ENCODE results near the gene PANK2.

PANK2 gene

GRCh38 chr20:3910853-3911252 is 21.7 kb downstream of the PANK2 start:
- no peak overlapping the region for H3K4me3 ChIP-seq (ENCODE audit: low read depth, low read length)
- DNase-seq (ENCODE audit: low read depth) = no peak
- no peak for TF ChIP-seq CTCF (IDR thresholded peaks at IDR 0.05; ENCODE audit: control insufficient read depth, extremely low read depth, insufficient read depth)

GRCh38 chr20:3911956-3912355 is 22.8 kb downstream of the PANK2 start:
- no peak overlapping the region for H3K4me3 ChIP-seq (ENCODE audit: low read depth, low read length)
- DNase-seq (ENCODE audit: low read depth) = no peak
- no peak for TF ChIP-seq CTCF (IDR thresholded peaks at IDR 0.05; ENCODE audit: control insufficient read depth, extremely low read depth, insufficient read depth)

- no peak overlapping the region for H3K4me3 ChIP-seq (ENCODE audit: low read depth, low read length)
- no peak for DNase-seq (ENCODE audit: low read depth)
- no peak for TF ChIP-seq CTCF (IDR thresholded peaks at IDR 0.05; ENCODE audit: control insufficient read depth, extremely low read depth, insufficient read depth)
Measured at GRCh38 chr20:3914446-3914845, 25.3 kb downstream of the PANK2 start.

GRCh38 chr20:3915691-3916090 is 26.5 kb downstream of the PANK2 start:
- TF ChIP-seq CTCF (IDR thresholded peaks at IDR 0.05; ENCODE audit: control insufficient read depth, extremely low read depth, insufficient read depth) = no peak
- no peak overlapping the region for H3K4me3 ChIP-seq (ENCODE audit: low read depth, low read length)
- no peak for DNase-seq (ENCODE audit: low read depth)

GRCh38 chr20:3916364-3916763 is 27.2 kb downstream of the PANK2 start:
- no peak for DNase-seq (ENCODE audit: low read depth)
- no peak overlapping the region for H3K4me3 ChIP-seq (ENCODE audit: low read depth, low read length)
- TF ChIP-seq CTCF (IDR thresholded peaks at IDR 0.05; ENCODE audit: control insufficient read depth, extremely low read depth, insufficient read depth) = no peak

- no peak for DNase-seq (ENCODE audit: low read depth)
- TF ChIP-seq CTCF (IDR thresholded peaks at IDR 0.05; ENCODE audit: control insufficient read depth, extremely low read depth, insufficient read depth) = no peak
- H3K4me3 ChIP-seq (ENCODE audit: low read depth, low read length) = no peak overlapping the region
Measured at GRCh38 chr20:3919352-3919751, 30.2 kb downstream of the PANK2 start.

GRCh38 chr20:3922223-3922982 is 33.2 kb downstream of the PANK2 start:
- no peak for TF ChIP-seq CTCF (IDR thresholded peaks at IDR 0.05; ENCODE audit: control insufficient read depth, extremely low read depth, insufficient read depth)
- H3K4me3 ChIP-seq (ENCODE audit: low read depth, low read length) = no peak overlapping the region
- no peak for DNase-seq (ENCODE audit: low read depth)

Measured in LNCaP clone FGC (cell line).